ENCODE data around the gene NHERF1. TPM values are rescaled to one million over a fixed set of nuclear protein-coding genes. Genes with fewer than 3 reads are reported as not detected.

NHERF1 gene
- total and polyA plus RNA-seq, 2 of the 4 experiments (the other 2 are of a cell fraction), result 3.8 to 11.8 TPM

DNA sequence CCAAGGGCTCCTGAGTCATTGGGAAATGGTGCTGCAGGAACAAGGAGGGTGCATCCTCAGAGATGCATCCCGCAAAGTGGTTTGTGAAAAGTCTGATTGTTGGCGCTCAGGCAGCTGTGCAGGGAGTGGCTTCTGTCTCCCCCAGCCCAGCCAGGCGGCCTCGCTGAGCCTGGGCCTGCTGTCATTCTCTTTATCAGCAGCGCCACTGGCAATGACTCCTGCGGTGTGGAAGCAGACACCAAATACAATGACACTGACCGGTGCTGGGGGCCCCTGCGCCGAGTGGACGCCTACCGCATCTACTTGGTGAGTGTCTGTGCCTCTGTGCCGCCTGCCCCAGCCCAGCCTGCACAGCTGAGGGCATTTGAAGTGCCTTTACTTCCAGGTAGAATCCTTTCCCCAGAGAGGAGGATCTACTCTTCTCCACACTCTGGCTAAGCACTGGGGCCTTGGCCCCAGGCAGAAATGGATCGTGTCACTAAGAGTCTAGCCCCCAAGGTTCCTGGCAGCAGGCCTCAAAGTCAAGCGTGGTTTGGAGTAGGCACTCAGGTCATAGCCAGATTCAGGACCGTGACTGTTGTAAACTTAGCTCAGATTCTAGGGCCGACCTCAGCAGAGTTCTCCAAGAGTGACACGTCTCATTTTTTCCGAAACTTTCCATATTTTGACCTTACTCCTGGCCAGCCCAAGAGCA is 47.0 kb downstream of the NHERF1 start:
- intact Hi-C loops (cut with micrococcal nuclease) (no loop called here), in situ Hi-C loops (cut with MboI; ENCODE audit: low sequenced_read_pairs) (no loop called here), dilution Hi-C loops (cut with HindIII; ENCODE audit: low sequenced_read_pairs, unreplicated experiment) (no loop called here)
- Histone ChIP-seq H2AK5ac (ENCODE audit: low read depth, low read length) (no peak overlapping the region), H3K9me3 (ENCODE audit: control insufficient read depth, insufficient read depth, low read length) (no peaks in the 10 kb centered on the region), H3K4ac (ENCODE audit: low read depth, low read length) (no peak overlapping the region), H4K5ac (ENCODE audit: low read depth, low read length) (no peak overlapping the region), H2BK5ac (ENCODE audit: low read depth, low read length, poor library complexity, severe bottlenecking) (no peak overlapping the region), H4K91ac (ENCODE audit: insufficient read depth, low read depth, low read length) (no peak overlapping the region), H2BK15ac (ENCODE audit: low read depth, low read length) (no peak overlapping the region), H4K20me1 (ENCODE audit: insufficient read depth, low read length) (no peaks in the 10 kb centered on the region; the same call in 1 of the 2 replicates), H3K9me1 (ENCODE audit: insufficient read depth, low read length) (no peaks in the 10 kb centered on the region), H3K56ac (ENCODE audit: extremely low read depth, insufficient read depth, low read length) (no peak overlapping the region), H2AFZ (replicated peaks; ENCODE audit: low read length, poor library complexity) (no peak overlapping the region), H3K18ac (ENCODE audit: low read depth, low read length) (no peak overlapping the region), H2BK20ac (ENCODE audit: low read depth, low read length) (no peak overlapping the region), H2AK9ac (replicated peaks; ENCODE audit: low read depth, low read length, poor library complexity) (no peak overlapping the region), H4K8ac (ENCODE audit: low read depth in 2 of 2, low read length in 2 of 2) (no peak overlapping the region), H2BK120ac (ENCODE audit: low read depth, low read length) (no peak overlapping the region), H3K27me3 (ENCODE audit: control insufficient read depth, insufficient read depth, low read length) (no peaks in the 10 kb centered on the region), H3K23ac (ENCODE audit: low read depth, low read length) (no peak overlapping the region), H3K14ac (replicated peaks; ENCODE audit: low read depth, low read length) (no peak overlapping the region), H3K4me3 (ENCODE audit: insufficient read depth, low read depth, low read length) (no peak overlapping the region), H3K9ac (ENCODE audit: low read depth, low read length) (no peak overlapping the region), H3K4me1 (ENCODE audit: control insufficient read depth, insufficient read depth, low read length) (no peaks in the 10 kb centered on the region), H3K79me1 (ENCODE audit: low read depth in 1 of 2, low read length in 2 of 2) (no peaks in the 10 kb centered on the region), H3K4me2 (ENCODE audit: low read depth, low read length) (no peak overlapping the region), H3K27ac (ENCODE audit: insufficient read depth, low read length) (no peak overlapping the region), H3K36me3 (ENCODE audit: control insufficient read depth, insufficient read depth, low read length) (peaks cover 35% of the 10 kb centered on the region)
- POLR2A ChIA-PET (ENCODE audit: unreplicated experiment), result no interaction called here
- TF ChIP-seq, protein P1, sequence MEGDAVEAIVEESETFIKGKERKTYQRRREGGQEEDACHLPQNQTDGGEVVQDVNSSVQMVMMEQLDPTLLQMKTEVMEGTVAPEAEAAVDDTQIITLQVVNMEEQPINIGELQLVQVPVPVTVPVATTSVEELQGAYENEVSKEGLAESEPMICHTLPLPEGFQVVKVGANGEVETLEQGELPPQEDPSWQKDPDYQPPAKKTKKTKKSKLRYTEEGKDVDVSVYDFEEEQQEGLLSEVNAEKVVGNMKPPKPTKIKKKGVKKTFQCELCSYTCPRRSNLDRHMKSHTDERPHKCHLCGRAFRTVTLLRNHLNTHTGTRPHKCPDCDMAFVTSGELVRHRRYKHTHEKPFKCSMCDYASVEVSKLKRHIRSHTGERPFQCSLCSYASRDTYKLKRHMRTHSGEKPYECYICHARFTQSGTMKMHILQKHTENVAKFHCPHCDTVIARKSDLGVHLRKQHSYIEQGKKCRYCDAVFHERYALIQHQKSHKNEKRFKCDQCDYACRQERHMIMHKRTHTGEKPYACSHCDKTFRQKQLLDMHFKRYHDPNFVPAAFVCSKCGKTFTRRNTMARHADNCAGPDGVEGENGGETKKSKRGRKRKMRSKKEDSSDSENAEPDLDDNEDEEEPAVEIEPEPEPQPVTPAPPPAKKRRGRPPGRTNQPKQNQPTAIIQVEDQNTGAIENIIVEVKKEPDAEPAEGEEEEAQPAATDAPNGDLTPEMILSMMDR (conservative IDR thresholded peaks at IDR 0.05; ENCODE audit: low read depth, low read length), result no peak
- TF ChIP-seq CHD1 (IDR thresholded peaks at IDR 0.05; ENCODE audit: low read depth, low read length), result no peak
- TF ChIP-seq NFE2L2 (IDR thresholded peaks at IDR 0.05; ENCODE audit: low read depth, low read length), result no peak
- TF ChIP-seq, protein P2, sequence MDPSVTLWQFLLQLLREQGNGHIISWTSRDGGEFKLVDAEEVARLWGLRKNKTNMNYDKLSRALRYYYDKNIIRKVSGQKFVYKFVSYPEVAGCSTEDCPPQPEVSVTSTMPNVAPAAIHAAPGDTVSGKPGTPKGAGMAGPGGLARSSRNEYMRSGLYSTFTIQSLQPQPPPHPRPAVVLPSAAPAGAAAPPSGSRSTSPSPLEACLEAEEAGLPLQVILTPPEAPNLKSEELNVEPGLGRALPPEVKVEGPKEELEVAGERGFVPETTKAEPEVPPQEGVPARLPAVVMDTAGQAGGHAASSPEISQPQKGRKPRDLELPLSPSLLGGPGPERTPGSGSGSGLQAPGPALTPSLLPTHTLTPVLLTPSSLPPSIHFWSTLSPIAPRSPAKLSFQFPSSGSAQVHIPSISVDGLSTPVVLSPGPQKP (IDR thresholded peaks at IDR 0.05; ENCODE audit: borderline replicate concordance, low read depth, low read length), result no peak
- no peak for TF ChIP-seq MAFK (IDR thresholded peaks at IDR 0.05; ENCODE audit: low read depth, low read length)
- no peak for TF ChIP-seq MAZ (IDR thresholded peaks at IDR 0.05; ENCODE audit: borderline replicate concordance, low read depth, low read length)
- TF ChIP-seq POLR2A (IDR thresholded peaks at IDR 0.05; ENCODE audit: low read depth, low read length), result no peak
- TF ChIP-seq, protein P3, sequence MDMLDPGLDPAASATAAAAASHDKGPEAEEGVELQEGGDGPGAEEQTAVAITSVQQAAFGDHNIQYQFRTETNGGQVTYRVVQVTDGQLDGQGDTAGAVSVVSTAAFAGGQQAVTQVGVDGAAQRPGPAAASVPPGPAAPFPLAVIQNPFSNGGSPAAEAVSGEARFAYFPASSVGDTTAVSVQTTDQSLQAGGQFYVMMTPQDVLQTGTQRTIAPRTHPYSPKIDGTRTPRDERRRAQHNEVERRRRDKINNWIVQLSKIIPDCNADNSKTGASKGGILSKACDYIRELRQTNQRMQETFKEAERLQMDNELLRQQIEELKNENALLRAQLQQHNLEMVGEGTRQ (IDR thresholded peaks at IDR 0.05; ENCODE audit: low read depth, low read length), result no peak
- no peak for TF ChIP-seq RFX5 (IDR thresholded peaks at IDR 0.05; ENCODE audit: low read depth, low read length)
- TF ChIP-seq BHLHE40 (IDR thresholded peaks at IDR 0.05; ENCODE audit: low read depth, low read length), result no peak
- no peak for TF ChIP-seq FOS (IDR thresholded peaks at IDR 0.05; ENCODE audit: low read depth, low read length)
- no peak for TF ChIP-seq SMC3 (IDR thresholded peaks at IDR 0.05; ENCODE audit: low read depth, low read length)
- TF ChIP-seq CEBPB (IDR thresholded peaks at IDR 0.05; ENCODE audit: low read depth, low read length), result no peak
- TF ChIP-seq RAD21 (IDR thresholded peaks at IDR 0.05; ENCODE audit: low read length), result no peak
- no peak for TF ChIP-seq RCOR1 (IDR thresholded peaks at IDR 0.05; ENCODE audit: insufficient replicate concordance, low read length)
- CTCF ChIA-PET, result no interaction called here
- WGBS, 2 experiments (ENCODE audit: extremely low coverage in 2 of 2, insufficient read length in 1 of 2), result 85% methylated on average over 9 of the region's 18 CpGs; no CpG with 5 or more reads in 1 of the 2 experiments
- ATAC-seq (ENCODE audit: low read depth) (no peak), DNase-seq (no peak)
- BruUV-seq (replicated peaks), result no TSS peak
